ENCODE results near the gene CHST3. TPM values are rescaled to one million over a fixed set of nuclear protein-coding genes. Genes with fewer than 3 reads are reported as not detected.

CHST3 gene
- total RNA-seq, 4 donors from 2014 or later = 8.6 to 16.9 (median 14.0) TPM

GRCh38 chr10:72056932-72057751 is 92.9 kb downstream of the CHST3 start:
- H3K4me1 ChIP-seq = no peaks in the 10 kb centered on the region
- no peak overlapping the region for H3K4me3 ChIP-seq (replicated peaks in 1 of 3)
- H3K36me3 ChIP-seq = no peaks in the 10 kb centered on the region
- no peak for DNase-seq
- no peaks in the 10 kb centered on the region for H3K9me3 ChIP-seq
- H3K27ac ChIP-seq = no peak overlapping the region
- 90 to 93% methylated on average over 24 of the region's 25 CpGs for WGBS, 2 donors
- intact Hi-C loops (cut with DNase I) = no loop called here
- H3K27me3 ChIP-seq = no peaks in the 10 kb centered on the region
- no peak for TF ChIP-seq POLR2A (IDR thresholded peaks at IDR 0.05)
- TF ChIP-seq, protein P1, sequence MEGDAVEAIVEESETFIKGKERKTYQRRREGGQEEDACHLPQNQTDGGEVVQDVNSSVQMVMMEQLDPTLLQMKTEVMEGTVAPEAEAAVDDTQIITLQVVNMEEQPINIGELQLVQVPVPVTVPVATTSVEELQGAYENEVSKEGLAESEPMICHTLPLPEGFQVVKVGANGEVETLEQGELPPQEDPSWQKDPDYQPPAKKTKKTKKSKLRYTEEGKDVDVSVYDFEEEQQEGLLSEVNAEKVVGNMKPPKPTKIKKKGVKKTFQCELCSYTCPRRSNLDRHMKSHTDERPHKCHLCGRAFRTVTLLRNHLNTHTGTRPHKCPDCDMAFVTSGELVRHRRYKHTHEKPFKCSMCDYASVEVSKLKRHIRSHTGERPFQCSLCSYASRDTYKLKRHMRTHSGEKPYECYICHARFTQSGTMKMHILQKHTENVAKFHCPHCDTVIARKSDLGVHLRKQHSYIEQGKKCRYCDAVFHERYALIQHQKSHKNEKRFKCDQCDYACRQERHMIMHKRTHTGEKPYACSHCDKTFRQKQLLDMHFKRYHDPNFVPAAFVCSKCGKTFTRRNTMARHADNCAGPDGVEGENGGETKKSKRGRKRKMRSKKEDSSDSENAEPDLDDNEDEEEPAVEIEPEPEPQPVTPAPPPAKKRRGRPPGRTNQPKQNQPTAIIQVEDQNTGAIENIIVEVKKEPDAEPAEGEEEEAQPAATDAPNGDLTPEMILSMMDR (IDR thresholded peaks at IDR 0.05) = no peak

GRCh38 chr10:72058347-72058898 is 94.2 kb downstream of the CHST3 start:
- Histone ChIP-seq H3K4me1 (no peaks in the 10 kb centered on the region), H3K9me3 (no peaks in the 10 kb centered on the region), H3K27me3 (no peaks in the 10 kb centered on the region), H3K4me3 (replicated peaks in 1 of 3) (no peak overlapping the region), H3K27ac (no peak overlapping the region), H3K36me3 (no peaks in the 10 kb centered on the region)
- no peak for DNase-seq
- intact Hi-C loops (cut with DNase I) = no loop called here
- 82 to 83% methylated on average over 12 of the region's 12 CpGs for WGBS, 2 donors
- TF ChIP-seq, protein P1 (IDR thresholded peaks at IDR 0.05) = no peak
- TF ChIP-seq POLR2A (IDR thresholded peaks at IDR 0.05) = no peak

GRCh38 chr10:72058989-72059842 is 95.0 kb downstream of the CHST3 start:
- DNase-seq = no peak
- TF ChIP-seq POLR2A (IDR thresholded peaks at IDR 0.05) = no peak
- TF ChIP-seq, protein P1 (IDR thresholded peaks at IDR 0.05) = no peak
- H3K9me3 ChIP-seq = no peaks in the 10 kb centered on the region
- H3K36me3 ChIP-seq = no peaks in the 10 kb centered on the region
- H3K27ac ChIP-seq = no peak overlapping the region
- 34 to 41% methylated on average over 18 of the region's 21 CpGs for WGBS, 2 donors
- no peak overlapping the region for H3K4me3 ChIP-seq (replicated peaks in 1 of 3)
- H3K27me3 ChIP-seq = no peaks in the 10 kb centered on the region
- H3K4me1 ChIP-seq = no peaks in the 10 kb centered on the region
- intact Hi-C loops (cut with DNase I) = no loop called here

DNA sequence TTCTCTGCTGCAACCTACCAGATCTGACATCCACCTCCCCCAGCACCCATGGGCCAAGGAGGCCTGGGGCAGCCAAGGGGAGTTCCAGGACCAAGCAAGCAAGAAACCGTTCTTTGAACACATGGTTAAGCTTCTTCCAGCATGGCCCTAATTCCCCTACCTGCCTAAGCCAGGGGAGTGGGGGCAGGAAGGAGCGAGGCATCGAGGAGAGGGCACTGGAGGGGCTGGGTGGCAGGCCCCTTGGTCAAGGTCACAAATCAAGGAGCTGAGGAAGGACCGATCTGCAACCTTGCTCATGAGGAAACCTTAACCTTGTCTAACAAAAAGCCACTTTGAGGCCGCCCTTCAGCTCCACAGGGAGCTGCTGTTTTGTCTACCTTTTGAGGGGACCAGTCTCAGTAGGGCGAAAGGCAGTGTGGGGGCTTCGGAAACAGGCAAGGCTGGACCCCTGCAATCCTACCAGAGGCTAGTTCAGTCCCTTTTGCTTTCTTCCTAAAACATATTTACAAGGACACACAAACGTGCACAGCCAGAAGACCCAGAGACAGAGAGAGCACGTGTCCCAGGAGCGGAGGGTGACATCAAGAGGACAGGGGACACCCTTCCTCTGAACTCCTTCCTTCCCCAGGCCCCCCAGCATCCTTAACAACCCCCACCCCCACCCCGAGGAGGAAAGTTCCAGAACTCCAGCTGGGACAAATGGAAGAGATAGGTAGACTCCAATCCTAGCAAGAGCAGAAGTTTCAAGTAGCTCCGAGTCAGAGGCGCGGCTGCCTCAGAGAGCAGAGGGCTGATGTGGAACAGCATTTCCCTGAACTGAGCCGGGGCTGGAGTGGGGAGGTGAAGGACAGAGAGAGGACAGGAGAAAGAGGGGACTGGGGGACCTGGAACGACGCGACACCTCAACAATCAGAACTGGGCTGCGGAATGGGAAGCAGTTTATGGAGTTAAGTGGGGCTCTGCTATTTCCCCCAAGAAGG is 95.9 kb downstream of the CHST3 start:
- Histone ChIP-seq H3K36me3 (no peaks in the 10 kb centered on the region), H3K27me3 (no peaks in the 10 kb centered on the region), H3K27ac (no peak overlapping the region), H3K4me3 (replicated peaks in 1 of 3) (no peak overlapping the region), H3K9me3 (no peaks in the 10 kb centered on the region), H3K4me1 (no peaks in the 10 kb centered on the region)
- no peak for DNase-seq
- intact Hi-C loops (cut with DNase I) = no loop called here
- no peak for TF ChIP-seq POLR2A (IDR thresholded peaks at IDR 0.05)
- TF ChIP-seq, protein P1 (IDR thresholded peaks at IDR 0.05) = no peak
- 82 to 85% methylated on average over 19 of the region's 19 CpGs for WGBS, 2 donors
